ENCODE data around the gene VSTM2L.

VSTM2L gene

GRCh38 chr20:37876863-37877262, 26.1 kb upstream of the VSTM2L start:
- no peak for DNase-seq (ENCODE audit: low read depth, low spot score)
- no peak overlapping the region for H3K4me3 ChIP-seq
- H3K9me3 ChIP-seq (ENCODE audit: low read depth, low read length) = no peaks in the 10 kb centered on the region
- no peak for TF ChIP-seq EZH2 (IDR thresholded peaks at IDR 0.05)
- TF ChIP-seq FOXP2 (optimal IDR thresholded peaks at IDR 0.05; ENCODE audit: control extremely low read depth, extremely low read length, insufficient read depth) = no peak
- no peak for TF ChIP-seq POLR2AphosphoS5 (IDR thresholded peaks at IDR 0.05; ENCODE audit: borderline replicate concordance, low read depth, low read length)
- no peaks in the 10 kb centered on the region; the same call in 1 of the 2 replicates for H3K36me3 ChIP-seq (ENCODE audit: insufficient read depth, low read length)
- no peak overlapping the region for H3K9ac ChIP-seq (ENCODE audit: insufficient read length)
- no peak overlapping the region for H3K27ac ChIP-seq

- Histone ChIP-seq H3K27ac (no peak overlapping the region), H3K9ac (ENCODE audit: insufficient read length) (no peak overlapping the region), H3K9me3 (ENCODE audit: low read depth, low read length) (no peaks in the 10 kb centered on the region), H3K36me3 (ENCODE audit: insufficient read depth, low read length) (no peaks in the 10 kb centered on the region; the same call in 1 of the 2 replicates), H3K4me3 (no peak overlapping the region)
- no peak for DNase-seq (ENCODE audit: low read depth, low spot score)
- TF ChIP-seq FOXP2 (optimal IDR thresholded peaks at IDR 0.05; ENCODE audit: control extremely low read depth, extremely low read length, insufficient read depth) = no peak
- no peak for TF ChIP-seq EZH2 (IDR thresholded peaks at IDR 0.05)
These were observed 24.8 kb upstream of the VSTM2L start for GRCh38 chr20:37877832-37878772.

GRCh38 chr20:37878835-37879599, 23.9 kb upstream of the VSTM2L start:
- H3K4me3 ChIP-seq = no peak overlapping the region
- H3K36me3 ChIP-seq (ENCODE audit: insufficient read depth, low read length) = no peaks in the 10 kb centered on the region
- H3K27ac ChIP-seq = no peak overlapping the region
- TF ChIP-seq POLR2AphosphoS5 (IDR thresholded peaks at IDR 0.05; ENCODE audit: borderline replicate concordance, low read depth, low read length) (no peak), FOXP2 (optimal IDR thresholded peaks at IDR 0.05; ENCODE audit: control extremely low read depth, extremely low read length, insufficient read depth) (no peak), EZH2 (IDR thresholded peaks at IDR 0.05) (no peak)
- H3K9ac ChIP-seq (ENCODE audit: insufficient read length) = no peak overlapping the region
- H3K9me3 ChIP-seq (ENCODE audit: low read depth, low read length) = no peaks in the 10 kb centered on the region
- DNase-seq (ENCODE audit: low read depth, low spot score) = no peak

- Histone ChIP-seq H3K27ac (no peak overlapping the region), H3K4me3 (no peak overlapping the region), H3K36me3 (ENCODE audit: insufficient read depth, low read length) (no peaks in the 10 kb centered on the region), H3K9ac (ENCODE audit: insufficient read length) (no peak overlapping the region), H3K9me3 (ENCODE audit: low read depth, low read length) (no peaks in the 10 kb centered on the region)
- DNase-seq (ENCODE audit: low read depth, low spot score) = no peak
- no peak for TF ChIP-seq POLR2AphosphoS5 (IDR thresholded peaks at IDR 0.05; ENCODE audit: borderline replicate concordance, low read depth, low read length)
- TF ChIP-seq EZH2 (IDR thresholded peaks at IDR 0.05) = no peak
- no peak for TF ChIP-seq FOXP2 (optimal IDR thresholded peaks at IDR 0.05; ENCODE audit: control extremely low read depth, extremely low read length, insufficient read depth)
These were observed 23.1 kb upstream of the VSTM2L start for GRCh38 chr20:37879843-37880242.

- no peaks in the 10 kb centered on the region for H3K9me3 ChIP-seq (ENCODE audit: low read depth, low read length)
- H3K27ac ChIP-seq = no peak overlapping the region
- H3K36me3 ChIP-seq (ENCODE audit: insufficient read depth, low read length) = no peaks in the 10 kb centered on the region
- H3K4me3 ChIP-seq = no peak overlapping the region
- no peak for DNase-seq (ENCODE audit: low read depth, low spot score)
- TF ChIP-seq EZH2 (IDR thresholded peaks at IDR 0.05) = no peak
- no peak for TF ChIP-seq POLR2AphosphoS5 (IDR thresholded peaks at IDR 0.05; ENCODE audit: borderline replicate concordance, low read depth, low read length)
- no peak for TF ChIP-seq FOXP2 (optimal IDR thresholded peaks at IDR 0.05; ENCODE audit: control extremely low read depth, extremely low read length, insufficient read depth)
- no peak overlapping the region for H3K9ac ChIP-seq (ENCODE audit: insufficient read length)
These were observed 22.0 kb upstream of the VSTM2L start for GRCh38 chr20:37880726-37881591.

GRCh38 chr20:37881601-37882343, 21.2 kb upstream of the VSTM2L start:
- Histone ChIP-seq H3K27ac (no peak overlapping the region), H3K9me3 (ENCODE audit: low read depth, low read length) (no peaks in the 10 kb centered on the region), H3K4me3 (no peak overlapping the region), H3K9ac (ENCODE audit: insufficient read length) (no peak overlapping the region), H3K36me3 (ENCODE audit: insufficient read depth, low read length) (no peaks in the 10 kb centered on the region)
- no peak for TF ChIP-seq EZH2 (IDR thresholded peaks at IDR 0.05)
- no peak for TF ChIP-seq POLR2AphosphoS5 (IDR thresholded peaks at IDR 0.05; ENCODE audit: borderline replicate concordance, low read depth, low read length)
- no peak for TF ChIP-seq FOXP2 (optimal IDR thresholded peaks at IDR 0.05; ENCODE audit: control extremely low read depth, extremely low read length, insufficient read depth)
- DNase-seq (ENCODE audit: low read depth, low spot score) = no peak

GRCh38 chr20:37882961-37883712, 19.8 kb upstream of the VSTM2L start:
- DNase-seq (ENCODE audit: low read depth, low spot score) = no peak
- no peak overlapping the region for H3K4me3 ChIP-seq
- H3K36me3 ChIP-seq (ENCODE audit: insufficient read depth, low read length) = no peaks in the 10 kb centered on the region
- no peaks in the 10 kb centered on the region for H3K9me3 ChIP-seq (ENCODE audit: low read depth, low read length)
- no peak overlapping the region for H3K9ac ChIP-seq (ENCODE audit: insufficient read length)
- TF ChIP-seq EZH2 (IDR thresholded peaks at IDR 0.05) (no peak), FOXP2 (optimal IDR thresholded peaks at IDR 0.05; ENCODE audit: control extremely low read depth, extremely low read length, insufficient read depth) (no peak), POLR2AphosphoS5 (IDR thresholded peaks at IDR 0.05; ENCODE audit: borderline replicate concordance, low read depth, low read length) (no peak)
- no peak overlapping the region for H3K27ac ChIP-seq

Data from SK-N-MC (cell line).